LNCaP clone FGC (cell line): ENCODE measurements around the gene NSD1.

Source experiments
- DNase-seq: peaks from one replicate; pipeline ENCODE4 v3.0.0-alpha.2; 2011; ENCODE audit warnings: low read depth
- H3K4me3 ChIP-seq: 2 replicates; pipeline ENCODE4 v1.5.1; 2011; ENCODE audit warnings: mild to moderate bottlenecking, low read depth, low read length, control low read depth
- CTCF ChIP-seq: IDR thresholded peaks from 2 replicates; pipeline ENCODE4 v1.5.1; 2012; ENCODE audit warnings: mild to moderate bottlenecking; ENCODE audit not compliant: control insufficient read depth, insufficient read depth; ENCODE audit errors: extremely low read depth

The NSD1 gene

GRCh38 chr5:177098470-177099141 lies 35.0 kb upstream of the NSD1 start:
- no peak overlapping the region for H3K4me3 ChIP-seq
- TF ChIP-seq CTCF = no peak
- no peak for DNase-seq

- H3K4me3 ChIP-seq = no peak overlapping the region
- DNase-seq = no peak
- TF ChIP-seq CTCF = no peak
These were observed 34.0 kb upstream of the NSD1 start for GRCh38 chr5:177099422-177100093.

- TF ChIP-seq CTCF = no peak
- no peak for DNase-seq
- no peak overlapping the region for H3K4me3 ChIP-seq
These were observed 32.9 kb upstream of the NSD1 start for GRCh38 chr5:177100714-177101121.

GRCh38 chr5:177103523-177104253 lies 29.9 kb upstream of the NSD1 start:
- no peak overlapping the region for H3K4me3 ChIP-seq
- DNase-seq = no peak
- no peak for TF ChIP-seq CTCF

GRCh38 chr5:177105691-177106476 lies 27.7 kb upstream of the NSD1 start:
- no peak for DNase-seq
- no peak for TF ChIP-seq CTCF
- no peak overlapping the region for H3K4me3 ChIP-seq

- no peak overlapping the region for H3K4me3 ChIP-seq
- TF ChIP-seq CTCF = no peak
- no peak for DNase-seq
These were observed 26.4 kb upstream of the NSD1 start for GRCh38 chr5:177107159-177107558.
